Activated T-helper 17 cell treated with anti-CD3 and anti-CD28 coated beads, Interleukin-2, amount 50 U/mL, for 72 hours (primary cell): ENCODE measurements around the gene OLIG2. TPM values are rescaled to one million over a fixed set of nuclear protein-coding genes. Genes with fewer than 3 reads are reported as not detected.

Experiments used
- ATAC-seq: fragments of 150-1000 bp; cut with Tn5 transposase; replicated peaks from 2 replicates; pipeline ENCODE4 v1.10.0; 2021; ENCODE audit warnings: mild to moderate bottlenecking, moderate library complexity
- H3K27ac Mint-ChIP-seq: one replicate; pipeline ENCODE4 v1.8.0; 2022; ENCODE audit warnings: mixed read lengths
- H3K27me3 Mint-ChIP-seq: one replicate; pipeline ENCODE4 v1.8.0; 2022; ENCODE audit warnings: mixed read lengths
- H3K36me3 Mint-ChIP-seq: one replicate; pipeline ENCODE4 v1.8.0; 2022; ENCODE audit warnings: low read depth, mild to moderate bottlenecking, mixed read lengths
- H3K4me1 Mint-ChIP-seq: one replicate; pipeline ENCODE4 v1.8.0; 2022; ENCODE audit warnings: mixed read lengths
- H3K4me3 Mint-ChIP-seq: one replicate; pipeline ENCODE4 v1.8.0; 2022; ENCODE audit warnings: mild to moderate bottlenecking, mixed read lengths
- H3K9me3 Mint-ChIP-seq: one replicate; pipeline ENCODE4 v1.8.0; 2022; ENCODE audit warnings: mixed read lengths
- total RNA-seq, 2 donors: library from RNA; stranded (reverse); gene quantifications; one replicate each; pipeline ENCODE4 v1.2.3, GENCODE V29; 2022

OLIG2 gene
- total RNA-seq, 2 donors from 2014 or later: not detected

GRCh38 chr21:33033094-33033951 lies 7.6 kb downstream of the OLIG2 start:
- Mint-ChIP-seq H3K27me3 (peaks cover 48% of the 10 kb centered on the region), H3K9me3 (no peaks in the 10 kb centered on the region), H3K4me1 (peaks cover 19% of the 10 kb centered on the region), H3K36me3 (no peaks in the 10 kb centered on the region), H3K27ac (no peak overlapping the region), H3K4me3 (no peak overlapping the region)
- ATAC-seq: no peak

- no peak overlapping the region for H3K27ac Mint-ChIP-seq
- no peaks in the 10 kb centered on the region for H3K9me3 Mint-ChIP-seq
- H3K4me3 Mint-ChIP-seq: no peak overlapping the region
- H3K27me3 Mint-ChIP-seq: peaks cover 43% of the 10 kb centered on the region
- H3K4me1 Mint-ChIP-seq: peaks cover 15% of the 10 kb centered on the region
- ATAC-seq: no peak
- no peaks in the 10 kb centered on the region for H3K36me3 Mint-ChIP-seq
Observed at GRCh38 chr21:33033961-33034413, 8.3 kb downstream of the OLIG2 start.

GRCh38 chr21:33035147-33035546 lies 9.4 kb downstream of the OLIG2 start:
- Mint-ChIP-seq H3K27me3 (peaks cover 32% of the 10 kb centered on the region), H3K4me1 (peaks cover 10% of the 10 kb centered on the region), H3K36me3 (no peaks in the 10 kb centered on the region), H3K9me3 (no peaks in the 10 kb centered on the region), H3K4me3 (no peak overlapping the region), H3K27ac (no peak overlapping the region)
- ATAC-seq: no peak

- Mint-ChIP-seq H3K4me3 (peak overlapping the region; percentile 9), H3K27ac (peak overlapping the region; percentile 42), H3K4me1 (peaks cover 10% of the 10 kb centered on the region), H3K9me3 (no peaks in the 10 kb centered on the region), H3K36me3 (no peaks in the 10 kb centered on the region), H3K27me3 (peaks cover 25% of the 10 kb centered on the region)
- ATAC-seq: peak; percentile 90
Observed at GRCh38 chr21:33036430-33037162, 10.9 kb downstream of the OLIG2 start.

- H3K4me3 Mint-ChIP-seq: no peak overlapping the region
- peaks cover 19% of the 10 kb centered on the region for H3K27me3 Mint-ChIP-seq
- no peak for ATAC-seq
- H3K4me1 Mint-ChIP-seq: peaks cover 10% of the 10 kb centered on the region
- no peaks in the 10 kb centered on the region for H3K36me3 Mint-ChIP-seq
- H3K9me3 Mint-ChIP-seq: no peaks in the 10 kb centered on the region
- no peak overlapping the region for H3K27ac Mint-ChIP-seq
Observed at GRCh38 chr21:33037501-33037900, 11.8 kb downstream of the OLIG2 start.

GRCh38 chr21:33039536-33039935 lies 13.8 kb downstream of the OLIG2 start:
- H3K4me3 Mint-ChIP-seq: no peak overlapping the region
- no peak for ATAC-seq

GRCh38 chr21:33040215-33040614 lies 14.5 kb downstream of the OLIG2 start:
- peaks cover 10% of the 10 kb centered on the region for H3K4me1 Mint-ChIP-seq
- no peak overlapping the region for H3K27ac Mint-ChIP-seq
- no peak for ATAC-seq
- H3K9me3 Mint-ChIP-seq: no peaks in the 10 kb centered on the region
- no peak overlapping the region for H3K4me3 Mint-ChIP-seq
- H3K36me3 Mint-ChIP-seq: no peaks in the 10 kb centered on the region
- peaks cover 22% of the 10 kb centered on the region for H3K27me3 Mint-ChIP-seq

More at GRCh38 chr21:33039536-33039935, 13.8 kb downstream of the OLIG2 start:
- Mint-ChIP-seq H3K27me3 (peaks cover 22% of the 10 kb centered on the region), H3K9me3 (no peaks in the 10 kb centered on the region), H3K36me3 (no peaks in the 10 kb centered on the region), H3K4me1 (peaks cover 10% of the 10 kb centered on the region), H3K27ac (no peak overlapping the region)

GRCh38 chr21:33041981-33042380 lies 16.2 kb downstream of the OLIG2 start:
- Mint-ChIP-seq H3K4me3 (no peak overlapping the region), H3K36me3 (no peaks in the 10 kb centered on the region), H3K4me1 (peaks cover 2% of the 10 kb centered on the region), H3K27me3 (peaks cover 32% of the 10 kb centered on the region), H3K27ac (no peak overlapping the region), H3K9me3 (no peaks in the 10 kb centered on the region)
- no peak for ATAC-seq

- H3K36me3 Mint-ChIP-seq: no peaks in the 10 kb centered on the region
- H3K27ac Mint-ChIP-seq: no peak overlapping the region
- no peaks in the 10 kb centered on the region for H3K4me1 Mint-ChIP-seq
- ATAC-seq: no peak
- no peaks in the 10 kb centered on the region for H3K9me3 Mint-ChIP-seq
- H3K4me3 Mint-ChIP-seq: no peak overlapping the region
- peaks cover 37% of the 10 kb centered on the region for H3K27me3 Mint-ChIP-seq
Observed at GRCh38 chr21:33042812-33043211, 17.1 kb downstream of the OLIG2 start.

- peaks cover 40% of the 10 kb centered on the region for H3K27me3 Mint-ChIP-seq
- no peaks in the 10 kb centered on the region for H3K4me1 Mint-ChIP-seq
- H3K27ac Mint-ChIP-seq: no peak overlapping the region
- H3K36me3 Mint-ChIP-seq: no peaks in the 10 kb centered on the region
- H3K9me3 Mint-ChIP-seq: no peaks in the 10 kb centered on the region
- H3K4me3 Mint-ChIP-seq: no peak overlapping the region
- ATAC-seq: no peak
Observed at GRCh38 chr21:33046455-33046854, 20.7 kb downstream of the OLIG2 start.

GRCh38 chr21:33047231-33047630 lies 21.5 kb downstream of the OLIG2 start:
- no peak overlapping the region for H3K4me3 Mint-ChIP-seq
- H3K27ac Mint-ChIP-seq: no peak overlapping the region
- H3K4me1 Mint-ChIP-seq: no peaks in the 10 kb centered on the region
- H3K36me3 Mint-ChIP-seq: no peaks in the 10 kb centered on the region
- no peak for ATAC-seq
- H3K9me3 Mint-ChIP-seq: no peaks in the 10 kb centered on the region
- peaks cover 40% of the 10 kb centered on the region for H3K27me3 Mint-ChIP-seq

GRCh38 chr21:33051925-33052324 lies 26.2 kb downstream of the OLIG2 start:
- Mint-ChIP-seq H3K9me3 (no peaks in the 10 kb centered on the region), H3K27me3 (peaks cover 23% of the 10 kb centered on the region), H3K36me3 (no peaks in the 10 kb centered on the region), H3K27ac (no peak overlapping the region), H3K4me3 (no peak overlapping the region), H3K4me1 (no peaks in the 10 kb centered on the region)
- no peak for ATAC-seq

GRCh38 chr21:33053951-33054350 lies 28.2 kb downstream of the OLIG2 start:
- no peaks in the 10 kb centered on the region for H3K9me3 Mint-ChIP-seq
- no peak for ATAC-seq
- peaks cover 5% of the 10 kb centered on the region for H3K4me1 Mint-ChIP-seq
- H3K27ac Mint-ChIP-seq: no peak overlapping the region
- no peaks in the 10 kb centered on the region for H3K36me3 Mint-ChIP-seq
- H3K27me3 Mint-ChIP-seq: peaks cover 10% of the 10 kb centered on the region
- no peak overlapping the region for H3K4me3 Mint-ChIP-seq

GRCh38 chr21:33055991-33056390 lies 30.3 kb downstream of the OLIG2 start:
- H3K4me3 Mint-ChIP-seq: no peak overlapping the region

More at GRCh38 chr21:33055991-33056390, 30.3 kb downstream of the OLIG2 start:
- Mint-ChIP-seq H3K4me1 (peaks cover 5% of the 10 kb centered on the region), H3K27me3 (peaks cover 9% of the 10 kb centered on the region), H3K9me3 (no peaks in the 10 kb centered on the region), H3K36me3 (no peaks in the 10 kb centered on the region), H3K27ac (no peak overlapping the region)
- ATAC-seq: no peak
